Activated CD4-positive, alpha-beta T cell treated with anti-CD3 and anti-CD28 coated beads for 36 hours (primary cell): ENCODE results near the gene CAMK1D. TPM values are rescaled to one million over a fixed set of nuclear protein-coding genes. Genes with fewer than 3 reads are reported as not detected.

Experiments
- ATAC-seq: fragments of 200-7000 bp; cut with Tn5 transposase; one replicate; pipeline ENCODE4 v1.10.0; 2021; ENCODE audit warnings: mild to moderate bottlenecking, moderate library complexity
- CTCF ChIA-PET: fragments of 350-600 bp; sonication (Branson Sonifier 250); formaldehyde crosslinking; loops from one replicate; lab custom pipeline; 2021; ENCODE audit warnings: antibody characterized with exemption; lab: Charles Lee
- POLR2A ChIA-PET: fragments of 350-600 bp; sonication (Branson Sonifier 250); formaldehyde crosslinking; loops from one replicate; lab custom pipeline; 2021; ENCODE audit warnings: antibody characterized with exemption, inconsistent platforms; lab: Charles Lee
- DNase-seq: peaks from one replicate; pipeline ENCODE4 v3.0.0-alpha.2; 2020
- H3K27ac Mint-ChIP-seq: one replicate; pipeline ENCODE4 v1.8.0; 2021; ENCODE audit warnings: mixed read lengths
- H3K27me3 Mint-ChIP-seq: one replicate; pipeline ENCODE4 v1.8.0; 2021; ENCODE audit warnings: mixed read lengths
- H3K36me3 Mint-ChIP-seq: one replicate; pipeline ENCODE4 v1.8.0; 2021; ENCODE audit warnings: low read depth, mixed read lengths
- H3K4me1 Mint-ChIP-seq: one replicate; pipeline ENCODE4 v1.8.0; 2021; ENCODE audit warnings: mixed read lengths
- H3K4me3 Mint-ChIP-seq: one replicate; pipeline ENCODE4 v1.8.0; 2021; ENCODE audit warnings: mild to moderate bottlenecking, moderate library complexity, mixed read lengths
- H3K9me3 Mint-ChIP-seq: one replicate; pipeline ENCODE4 v1.8.0; 2021; ENCODE audit warnings: low read depth, mixed read lengths
- intact Hi-C, 2 experiments: fragments of 100-400 bp; cut with DNase I in 1 of 2; cut with micrococcal nuclease in 1 of 2; formaldehyde crosslinking; loops; one replicate each; pipeline versions ENCODE4 v1.14.2 to v1.15.1; 2022 to 2024; cut with DNase I, micrococcal nuclease
- total RNA-seq, 2 experiments: library from RNA; stranded (reverse); gene quantifications; one replicate each; pipeline ENCODE4 v1.2.3, GENCODE V29; 2021

Gene CAMK1D
- total RNA-seq, 2 experiments from 2014 or later = 16.0 to 16.3 TPM

- H3K4me1 Mint-ChIP-seq = peaks cover 14% of the 10 kb centered on the region
- POLR2A ChIA-PET = no interaction called here
- no peak overlapping the region for H3K27ac Mint-ChIP-seq
- DNase-seq = no peak
- no peaks in the 10 kb centered on the region for H3K27me3 Mint-ChIP-seq
- peaks cover 12% of the 10 kb centered on the region for H3K36me3 Mint-ChIP-seq
- no peak overlapping the region for H3K4me3 Mint-ChIP-seq
- CTCF ChIA-PET = no interaction called here
- peaks cover 12% of the 10 kb centered on the region for H3K9me3 Mint-ChIP-seq
- intact Hi-C loops = no loop called here
- no peak for ATAC-seq
Measured at GRCh38 chr10:12521423-12521822, 172.1 kb downstream of the CAMK1D start.

GRCh38 chr10:12526311-12526710 is 177.0 kb downstream of the CAMK1D start:
- intact Hi-C loops = no loop called here
- CTCF ChIA-PET = interaction anchor here (1.1 kb wide), 1 partner anchor 75 kb away, joined by 4 read pairs; no protein-coding TSS in a partner anchor
- Mint-ChIP-seq H3K27me3 (no peaks in the 10 kb centered on the region), H3K4me1 (peaks cover 16% of the 10 kb centered on the region), H3K36me3 (peaks cover 10% of the 10 kb centered on the region), H3K27ac (no peak overlapping the region), H3K4me3 (no peak overlapping the region), H3K9me3 (peaks cover 7% of the 10 kb centered on the region)
- POLR2A ChIA-PET = no interaction called here
- ATAC-seq (no peak), DNase-seq (no peak)

- DNase-seq (no peak), ATAC-seq (no peak)
- ChIA-PET POLR2A (no interaction called here), CTCF (no interaction called here)
- peaks cover 7% of the 10 kb centered on the region for H3K36me3 Mint-ChIP-seq
- no peak overlapping the region for H3K4me3 Mint-ChIP-seq
- intact Hi-C loops = no loop called here
- no peaks in the 10 kb centered on the region for H3K27me3 Mint-ChIP-seq
- peaks cover 20% of the 10 kb centered on the region for H3K4me1 Mint-ChIP-seq
- no peak overlapping the region for H3K27ac Mint-ChIP-seq
- H3K9me3 Mint-ChIP-seq = peaks cover 5% of the 10 kb centered on the region
Measured at GRCh38 chr10:12529976-12530375, 180.6 kb downstream of the CAMK1D start.

- Mint-ChIP-seq H3K36me3 (peaks cover 4% of the 10 kb centered on the region), H3K9me3 (peaks cover 2% of the 10 kb centered on the region), H3K27me3 (no peaks in the 10 kb centered on the region), H3K4me1 (peaks cover 14% of the 10 kb centered on the region), H3K27ac (no peak overlapping the region), H3K4me3 (no peak overlapping the region)
- DNase-seq (no peak), ATAC-seq (no peak)
- intact Hi-C loops = no loop called here
- CTCF ChIA-PET = no interaction called here
- POLR2A ChIA-PET = no interaction called here
Measured at GRCh38 chr10:12531305-12532220, 182.2 kb downstream of the CAMK1D start.

DNA sequence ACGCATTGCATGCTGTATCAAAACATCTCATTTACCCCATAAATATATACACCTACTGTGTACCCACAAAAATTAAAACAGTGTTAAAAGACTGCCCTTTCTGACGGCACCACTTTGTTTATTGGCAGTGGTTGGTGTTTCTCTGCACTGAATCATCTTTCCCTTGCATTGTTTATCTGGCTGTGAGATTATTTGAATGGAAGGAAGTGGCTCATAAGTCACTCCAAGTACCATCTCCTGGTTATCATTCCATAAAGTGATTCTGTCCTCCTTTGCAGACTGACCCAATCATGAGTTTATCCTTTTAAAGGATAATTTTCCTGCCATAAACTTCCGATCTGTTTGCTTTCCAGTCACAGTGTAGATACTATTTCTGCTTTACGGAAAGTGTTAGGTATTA is 183.8 kb downstream of the CAMK1D start:
- Mint-ChIP-seq H3K36me3 (peaks cover 4% of the 10 kb centered on the region), H3K27me3 (no peaks in the 10 kb centered on the region), H3K27ac (no peak overlapping the region), H3K4me1 (peaks cover 14% of the 10 kb centered on the region), H3K4me3 (no peak overlapping the region), H3K9me3 (peaks cover 2% of the 10 kb centered on the region)
- ChIA-PET CTCF (interaction anchor here (1.0 kb wide), 1 partner anchor 65 kb away, joined by 3 read pairs; no protein-coding TSS in a partner anchor), POLR2A (no interaction called here)
- intact Hi-C loops = no loop called here
- DNase-seq (no peak), ATAC-seq (no peak)

DNA sequence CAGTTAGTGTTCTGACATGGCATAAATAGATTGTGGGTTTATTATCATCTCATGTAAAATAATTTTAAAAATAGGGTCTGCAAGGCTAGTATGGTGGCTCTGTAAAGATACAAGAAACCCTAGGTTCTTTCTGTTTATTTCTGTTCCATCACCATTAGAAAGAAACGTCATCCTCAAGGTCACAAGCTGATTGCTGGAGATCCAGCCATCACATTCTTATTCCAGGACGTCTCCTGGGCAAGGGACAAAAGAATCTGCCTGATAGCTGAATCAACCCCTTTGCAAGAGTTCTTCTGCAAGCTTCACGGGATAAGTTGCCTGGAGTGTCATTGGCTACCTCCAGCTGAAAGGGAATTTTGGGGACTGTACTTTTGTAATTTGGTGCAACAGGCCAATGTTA is 184.4 kb downstream of the CAMK1D start:
- peaks cover 14% of the 10 kb centered on the region for H3K4me1 Mint-ChIP-seq
- H3K9me3 Mint-ChIP-seq = peaks cover 2% of the 10 kb centered on the region
- no peak overlapping the region for H3K4me3 Mint-ChIP-seq
- CTCF ChIA-PET = interaction anchor here (1.0 kb wide), 2 partner anchors 64 to 86 kb away, joined by 3 read pairs; no protein-coding TSS in a partner anchor
- H3K27ac Mint-ChIP-seq = no peak overlapping the region
- no peak for ATAC-seq
- intact Hi-C loops = no loop called here
- peaks cover 4% of the 10 kb centered on the region for H3K36me3 Mint-ChIP-seq
- no peak for DNase-seq
- H3K27me3 Mint-ChIP-seq = no peaks in the 10 kb centered on the region
- POLR2A ChIA-PET = interaction anchor here (0.7 kb wide), 1 partner anchor 61 kb away, joined by 4 read pairs; no protein-coding TSS in a partner anchor

DNA sequence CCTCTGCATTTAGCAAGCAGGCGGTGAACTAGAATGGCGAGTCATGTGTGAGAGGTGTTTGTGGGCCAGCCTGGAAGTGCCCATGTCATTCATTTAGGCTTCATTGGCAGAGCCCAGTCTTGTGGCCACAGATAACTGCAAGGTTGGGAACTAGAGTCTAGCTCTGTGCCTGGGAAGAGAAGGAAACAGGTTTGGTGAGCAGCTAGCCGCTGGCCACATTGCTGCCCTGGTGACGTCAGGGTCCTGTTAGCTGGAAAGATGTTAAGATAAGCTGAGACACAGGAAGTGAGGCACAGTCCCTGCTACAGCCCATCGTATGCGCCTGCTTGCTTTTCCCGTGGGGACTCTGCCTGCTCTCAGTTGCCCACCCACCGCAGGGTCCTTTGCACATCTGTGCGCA is 185.5 kb downstream of the CAMK1D start:
- POLR2A ChIA-PET = interaction anchor here (0.6 kb wide), 1 partner anchor 730 kb away, joined by 3 read pairs; no protein-coding TSS in a partner anchor

DNA sequence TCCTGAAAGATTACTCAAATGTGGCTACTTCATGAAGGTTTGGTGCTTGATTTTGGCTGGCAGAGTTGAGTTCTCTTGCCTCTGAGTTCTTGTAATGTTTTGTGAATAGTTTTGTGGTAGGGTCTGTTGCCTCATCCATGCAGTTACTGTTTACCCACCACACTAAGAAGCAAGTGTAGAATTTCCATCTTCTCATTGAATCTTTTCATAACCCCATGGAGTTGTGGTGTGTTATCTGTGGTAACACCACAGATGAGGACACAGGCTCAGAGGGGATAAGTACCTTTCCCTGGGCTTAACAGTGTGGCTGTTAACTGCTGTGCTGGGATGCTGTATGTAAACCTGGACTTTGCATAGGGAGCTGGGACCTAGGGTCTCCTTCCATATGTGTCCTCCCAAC is 186.3 kb downstream of the CAMK1D start:
- intact Hi-C loops = no loop called here
- Mint-ChIP-seq H3K4me3 (no peak overlapping the region), H3K36me3 (peaks cover 8% of the 10 kb centered on the region), H3K4me1 (peaks cover 26% of the 10 kb centered on the region), H3K27me3 (no peaks in the 10 kb centered on the region), H3K9me3 (peaks cover 2% of the 10 kb centered on the region), H3K27ac (no peak overlapping the region)
- DNase-seq = no peak
- ATAC-seq = no peak
- ChIA-PET CTCF (no interaction called here), POLR2A (no interaction called here)

More for the DNA sequence above, 185.5 kb downstream of the CAMK1D start:
- Mint-ChIP-seq H3K4me1 (peaks cover 19% of the 10 kb centered on the region), H3K9me3 (peaks cover 2% of the 10 kb centered on the region), H3K36me3 (peaks cover 8% of the 10 kb centered on the region), H3K4me3 (no peak overlapping the region), H3K27ac (peak overlapping the region; percentile 47), H3K27me3 (no peaks in the 10 kb centered on the region)
- DNase-seq = peak; percentile 30
- intact Hi-C loops = no loop called here
- peak; percentile 71 for ATAC-seq
- CTCF ChIA-PET = interaction anchor here (0.7 to 1.0 kb wide), 2 partner anchors 84 to 284 kb away, joined by 3 read pairs; no protein-coding TSS in a partner anchor

DNA sequence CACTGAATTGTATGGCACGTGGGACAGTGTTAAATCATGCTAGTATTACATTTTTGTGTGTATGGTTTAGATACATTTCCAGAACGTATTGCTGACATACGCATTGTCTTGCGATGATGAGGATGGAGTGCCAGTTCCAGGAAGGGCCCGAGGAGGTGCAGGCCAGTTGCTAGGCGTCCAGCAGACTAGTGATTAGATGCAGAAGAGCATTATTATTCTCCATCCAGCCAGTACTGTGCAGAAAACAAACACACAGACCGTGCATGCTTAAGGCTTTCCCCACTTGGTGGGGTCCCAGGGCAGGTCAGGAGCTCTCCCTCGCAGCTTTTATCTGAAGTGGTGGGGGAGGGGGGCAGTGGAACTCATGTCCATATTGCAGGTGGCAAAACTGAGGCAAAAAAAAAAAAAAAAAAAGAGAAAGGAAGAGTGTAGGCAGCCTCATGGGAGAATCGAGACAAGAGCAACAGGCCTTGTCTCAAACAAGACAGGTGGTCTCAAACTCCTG is 189.2 kb downstream of the CAMK1D start:
- ChIA-PET CTCF (interaction anchor here (1.5 kb wide), 1 partner anchor 46 kb away, joined by 4 read pairs; no protein-coding TSS in a partner anchor), POLR2A (no interaction called here)
- Mint-ChIP-seq H3K4me3 (no peak overlapping the region), H3K9me3 (no peaks in the 10 kb centered on the region), H3K36me3 (peaks cover 5% of the 10 kb centered on the region), H3K27ac (no peak overlapping the region), H3K4me1 (peaks cover 35% of the 10 kb centered on the region), H3K27me3 (no peaks in the 10 kb centered on the region)
- DNase-seq (no peak), ATAC-seq (no peak)
- intact Hi-C loops = no loop called here

DNA sequence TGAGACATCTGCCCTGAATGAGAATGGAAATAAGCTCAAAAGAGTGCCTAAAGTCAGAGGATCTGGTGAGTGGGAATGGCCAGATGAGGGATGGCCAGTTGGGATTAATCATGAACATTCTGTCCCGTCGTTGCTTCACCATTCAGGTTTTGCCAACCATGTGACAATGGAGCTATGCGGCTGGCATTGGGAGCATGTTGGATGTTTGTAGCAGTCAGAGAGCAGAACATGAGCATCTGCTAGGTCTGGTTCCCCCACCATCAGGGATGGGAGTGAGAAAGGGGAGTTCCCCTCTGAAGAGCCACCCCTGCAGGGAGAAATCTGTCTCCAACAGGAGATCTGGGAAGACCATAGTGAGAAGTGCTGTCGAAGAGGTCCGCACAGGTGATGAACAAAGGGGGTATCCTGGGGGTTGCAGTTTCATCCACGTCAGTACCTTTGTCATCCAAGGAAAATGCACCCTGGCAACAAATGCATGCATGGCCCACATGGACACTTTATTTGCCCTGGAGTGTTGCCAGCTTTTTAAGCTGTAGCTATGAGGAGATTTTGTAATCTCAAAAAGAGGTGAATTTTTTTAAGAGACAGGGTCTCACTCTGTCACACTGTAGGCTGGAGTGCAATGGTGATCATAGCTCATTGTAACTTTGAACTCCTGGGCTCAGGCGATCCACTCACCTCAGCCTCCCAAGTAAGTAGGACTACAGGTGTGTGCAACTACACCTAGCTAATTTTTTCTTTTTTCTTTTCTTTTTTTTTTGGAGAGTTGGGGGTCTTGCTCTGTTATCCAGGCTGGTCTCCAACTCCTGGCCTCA is 190.2 kb downstream of the CAMK1D start:
- ChIA-PET CTCF (interaction anchor here (0.6 to 1.5 kb wide), 2 partner anchors 45 to 586 kb away, joined by 3 to 4 read pairs; no protein-coding TSS in a partner anchor), POLR2A (no interaction called here)
- Mint-ChIP-seq H3K27ac (no peak overlapping the region), H3K4me3 (no peak overlapping the region), H3K36me3 (peaks cover 5% of the 10 kb centered on the region), H3K27me3 (no peaks in the 10 kb centered on the region), H3K4me1 (peaks cover 33% of the 10 kb centered on the region), H3K9me3 (no peaks in the 10 kb centered on the region)
- intact Hi-C loops = no loop called here
- no peak for DNase-seq
- no peak for ATAC-seq

DNA sequence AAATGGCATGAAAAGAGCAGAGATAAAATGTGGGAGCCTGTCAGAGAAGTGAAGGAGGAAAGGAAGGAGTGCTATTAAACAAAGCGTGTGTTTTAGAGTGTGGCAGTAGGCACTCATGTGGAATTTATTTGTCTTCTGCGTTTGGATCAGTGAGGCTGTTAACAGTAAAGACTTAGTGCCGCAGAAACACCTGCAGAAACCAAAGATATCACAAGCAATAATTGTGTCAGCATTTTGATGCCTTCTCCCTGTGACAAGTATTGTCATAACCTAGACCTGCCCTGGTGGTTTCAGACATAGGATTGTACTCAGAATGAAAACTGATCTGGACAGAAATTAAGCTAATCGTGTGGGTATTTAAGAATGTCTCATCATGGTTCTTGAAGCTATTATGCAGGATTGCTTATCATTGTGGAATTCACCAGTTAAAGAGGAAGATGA is 191.0 kb downstream of the CAMK1D start:
- peak; percentile 88 for ATAC-seq
- peaks cover 25% of the 10 kb centered on the region for H3K4me1 Mint-ChIP-seq
- ChIA-PET CTCF (interaction anchor here (1.1 kb wide), 4 partner anchors 17 to 276 kb away, joined by 3 read pairs; no protein-coding TSS in a partner anchor), POLR2A (interaction anchor here (0.6 kb wide), 1 partner anchor 164 kb away, joined by 5 read pairs; no protein-coding TSS in a partner anchor)
- no peaks in the 10 kb centered on the region for H3K27me3 Mint-ChIP-seq
- no peak overlapping the region for H3K4me3 Mint-ChIP-seq
- H3K9me3 Mint-ChIP-seq = no peaks in the 10 kb centered on the region
- no peak for DNase-seq
- H3K36me3 Mint-ChIP-seq = peaks cover 4% of the 10 kb centered on the region
- intact Hi-C loops = no loop called here
- H3K27ac Mint-ChIP-seq = peak overlapping the region; percentile 32
